ENCODE data around the gene ENTPD6.

The ENTPD6 gene

GRCh38 chr20:25242231-25242630 is 46.7 kb downstream of the ENTPD6 start:
- no peak for DNase-seq (ENCODE audit: low read depth in 3 of 3)

- DNase-seq (ENCODE audit: low read depth in 3 of 3) = no peak
Observed at GRCh38 chr20:25243416-25243979, 48.0 kb downstream of the ENTPD6 start.

- no peak for DNase-seq (ENCODE audit: low read depth in 3 of 3)
Observed at GRCh38 chr20:25244976-25245375, 49.5 kb downstream of the ENTPD6 start.

- no peak for DNase-seq (ENCODE audit: low read depth in 3 of 3)
Observed at GRCh38 chr20:25245461-25245860, 49.9 kb downstream of the ENTPD6 start.

- no peak for DNase-seq (ENCODE audit: low read depth in 3 of 3)
Observed at GRCh38 chr20:25246182-25246999, 50.9 kb downstream of the ENTPD6 start.

- no peak for DNase-seq (ENCODE audit: low read depth in 3 of 3)
Observed at GRCh38 chr20:25247000-25247517, 51.5 kb downstream of the ENTPD6 start.

- no peak for DNase-seq (ENCODE audit: low read depth in 3 of 3)
Observed at GRCh38 chr20:25247518-25247955, 52.0 kb downstream of the ENTPD6 start.

- DNase-seq (ENCODE audit: low read depth in 3 of 3) = peak; percentile 52 to 62 (median 56)
Observed at GRCh38 chr20:25247956-25248785, 52.7 kb downstream of the ENTPD6 start, which contains the start of gene PYGB. TSS of gene PYGB (plus strand) at chr20:25248085. CDS start at chr20:25248179, 94 bp downstream.

- DNase-seq (ENCODE audit: low read depth in 3 of 3) = no peak
Observed at GRCh38 chr20:25248786-25249172, 53.3 kb downstream of the ENTPD6 start.

- no peak for DNase-seq (ENCODE audit: low read depth in 3 of 3)
Observed at GRCh38 chr20:25249198-25249931, 53.9 kb downstream of the ENTPD6 start.

GRCh38 chr20:25250508-25250907 is 55.0 kb downstream of the ENTPD6 start:
- DNase-seq (ENCODE audit: low read depth in 3 of 3) = no peak

GRCh38 chr20:25251019-25251418 is 55.5 kb downstream of the ENTPD6 start:
- no peak for DNase-seq (ENCODE audit: low read depth in 3 of 3)

- DNase-seq (ENCODE audit: low read depth in 3 of 3) = no peak
Observed at GRCh38 chr20:25251558-25251957, 56.0 kb downstream of the ENTPD6 start.

- no peak for DNase-seq (ENCODE audit: low read depth in 3 of 3)
Observed at GRCh38 chr20:25252230-25252651, 56.7 kb downstream of the ENTPD6 start.

- DNase-seq (ENCODE audit: low read depth in 3 of 3) = no peak
Observed at GRCh38 chr20:25252686-25253421, 57.3 kb downstream of the ENTPD6 start.

- no peak for DNase-seq (ENCODE audit: low read depth in 3 of 3)
Observed at GRCh38 chr20:25253606-25254275, 58.2 kb downstream of the ENTPD6 start.

GRCh38 chr20:25254571-25254970 is 59.1 kb downstream of the ENTPD6 start:
- no peak for DNase-seq (ENCODE audit: low read depth in 3 of 3)

- no peak for DNase-seq (ENCODE audit: low read depth in 3 of 3)
Observed at GRCh38 chr20:25254986-25255680, 59.6 kb downstream of the ENTPD6 start.

- DNase-seq (ENCODE audit: low read depth in 3 of 3) = no peak
Observed at GRCh38 chr20:25256226-25256859, 60.8 kb downstream of the ENTPD6 start.
